ENCODE results near the gene MISP. TPM values are rescaled to one million over a fixed set of nuclear protein-coding genes. Genes with fewer than 3 reads are reported as not detected.

MISP gene
- total and polyA plus RNA-seq, 12 donors: 0.01 TPM; not detected in 11

GRCh38 chr19:729965-730668 is 20.8 kb upstream of the MISP start:
- DNase-seq (no peak), ATAC-seq (no peak)
- 62 to 70% methylated on average over 14 of the region's 14 CpGs for WGBS, 2 donors
- peak overlapping the region in 4 of 10 donors; percentile 21 to 46 (median 36) for H3K27ac ChIP-seq
- no peaks in the 10 kb centered on the region for H3K27me3 ChIP-seq
- no peak for TF ChIP-seq CTCF (IDR thresholded peaks at IDR 0.05)
- intact Hi-C loops (cut with DNase I): loop anchor here in 1 of 10 donors (10.0 kb wide), 1 partner anchor 135 kb away; no protein-coding TSS in a partner anchor
- peaks cover 0 to 35% (median 14%) of the 10 kb centered on the region in 9 donors for H3K4me1 ChIP-seq
- H3K9me3 ChIP-seq: no peaks in the 10 kb centered on the region
- H3K36me3 ChIP-seq: peaks cover 0 to 27% (median 0%) of the 10 kb centered on the region in 9 donors
- H3K4me3 ChIP-seq: no peak overlapping the region

GRCh38 chr19:731000-731399 is 19.9 kb upstream of the MISP start:
- Histone ChIP-seq H3K4me3 (no peak overlapping the region), H3K36me3 (peaks cover 0 to 30% (median 0%) of the 10 kb centered on the region in 9 donors), H3K9me3 (no peaks in the 10 kb centered on the region), H3K27me3 (no peaks in the 10 kb centered on the region), H3K27ac (no peak overlapping the region), H3K4me1 (peaks cover 0 to 35% (median 14%) of the 10 kb centered on the region in 9 donors)
- WGBS, 2 donors: 92 to 97% methylated on average over 12 to 16 of the region's 16 CpGs
- ATAC-seq (no peak), DNase-seq (no peak)
- no peak for TF ChIP-seq CTCF (IDR thresholded peaks at IDR 0.05)
- intact Hi-C loops (cut with DNase I): loop anchor here in 1 of 10 donors (10.0 kb wide), 1 partner anchor 136 kb away; no protein-coding TSS in a partner anchor

- no peak for DNase-seq
- Histone ChIP-seq H3K9me3 (no peaks in the 10 kb centered on the region), H3K36me3 (peaks cover 0 to 43% (median 0%) of the 10 kb centered on the region in 9 donors), H3K4me3 (no peak overlapping the region), H3K27me3 (no peaks in the 10 kb centered on the region), H3K4me1 (peaks cover 0 to 33% (median 12%) of the 10 kb centered on the region in 9 donors), H3K27ac (no peak overlapping the region)
- intact Hi-C loops (cut with DNase I): loop anchor here in 4 of 10 donors (1.0 to 10.0 kb wide), 4 partner anchors 66 to 138 kb away; no protein-coding TSS in a partner anchor
- no peak for TF ChIP-seq CTCF (IDR thresholded peaks at IDR 0.05)
- WGBS, 2 donors: 77 to 81% methylated on average over 24 of the region's 24 CpGs
- ATAC-seq: no peak
These were observed 18.5 kb upstream of the MISP start for GRCh38 chr19:732148-733069.

GRCh38 chr19:734716-735115 is 16.2 kb upstream of the MISP start:
- H3K9me3 ChIP-seq: no peaks in the 10 kb centered on the region
- H3K36me3 ChIP-seq: peaks cover 0 to 42% (median 0%) of the 10 kb centered on the region in 9 donors
- H3K27me3 ChIP-seq: no peaks in the 10 kb centered on the region
- 88 to 96% methylated on average over 13 of the region's 13 CpGs for WGBS, 2 donors
- intact Hi-C loops (cut with DNase I): loop anchor here in 7 of 10 donors (1.0 to 10.0 kb wide), 5 partner anchors 69 to 147 kb away; partner anchors contain the start of gene HCN2 (in 1 of the 7)
- H3K4me3 ChIP-seq: no peak overlapping the region
- peaks cover 0 to 17% (median 0%) of the 10 kb centered on the region in 9 donors for H3K4me1 ChIP-seq
- DNase-seq (no peak), ATAC-seq (no peak)
- H3K27ac ChIP-seq: no peak overlapping the region
- TF ChIP-seq CTCF (IDR thresholded peaks at IDR 0.05): no peak

All from heart right ventricle (tissue), 16 donors.